ENCODE measurements around the gene SLC6A3. TPM values are rescaled to one million over a fixed set of nuclear protein-coding genes. Genes with fewer than 3 reads are reported as not detected.
A peak's percentile ranks its signal among the peaks of the same experiment; 100 is the strongest.

SLC6A3 gene
- total and polyA plus RNA-seq, 10 donors, result 0.02 to 0.27 (median 0.07) TPM; not detected in 4

DNA sequence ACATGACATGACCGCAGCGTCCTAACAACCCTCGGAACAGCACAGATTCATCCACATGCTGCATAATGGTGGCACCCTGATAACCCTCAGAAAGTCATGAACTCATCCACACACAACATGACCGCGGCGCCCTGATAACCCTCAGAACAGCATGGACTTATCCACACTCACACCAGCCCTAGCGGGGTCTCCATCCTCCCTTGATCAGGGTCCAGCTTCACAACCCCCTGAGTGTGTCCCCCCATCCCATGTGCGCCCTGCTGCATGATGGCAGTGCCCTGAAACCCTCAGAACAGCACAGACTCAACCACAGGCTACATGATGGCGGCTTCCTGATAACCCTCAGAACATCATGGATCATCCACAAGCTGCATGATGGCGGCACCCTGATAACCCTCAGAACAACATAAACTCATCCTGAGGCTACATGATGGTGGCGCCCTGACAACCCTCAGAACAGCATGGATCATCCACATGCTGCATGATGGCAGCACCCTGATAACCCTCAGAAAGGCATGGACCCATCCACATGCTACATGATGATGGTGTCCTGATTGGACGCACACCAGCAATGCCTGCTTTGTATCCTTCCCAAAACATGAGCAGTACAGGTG is 28.3 kb downstream of the SLC6A3 start:
- intact Hi-C loops (cut with DNase I; ENCODE audit: low total_unique reads), result no loop called here
- DNase-seq, result peak; percentile 29
- 85 to 93% (median 89%) methylated on average over 12 of the region's 12 CpGs for WGBS, 5 donors

GRCh38 chr5:1415626-1416360 is 29.4 kb downstream of the SLC6A3 start:
- intact Hi-C loops (cut with DNase I; ENCODE audit: low total_unique reads), result no loop called here
- 71 to 82% (median 80%) methylated on average over 17 to 22 of the region's 22 CpGs for WGBS, 5 donors
- peak; percentile 56 for DNase-seq
- Histone ChIP-seq H3K36me3 (no peaks in the 10 kb centered on the region), H3K4me3 (no peak overlapping the region), H3K4me1 (no peaks in the 10 kb centered on the region), H3K27ac (no peak overlapping the region), H3K27me3 (replicated peaks in 1 of 7) (peaks cover 0 to 38% (median 0%) of the 10 kb centered on the region in 7 donors), H3K9me3 (no peaks in the 10 kb centered on the region)
- TF ChIP-seq POLR2A (IDR thresholded peaks at IDR 0.05) (no peak), POLR2AphosphoS5 (IDR thresholded peaks at IDR 0.05) (no peak), CTCF (IDR thresholded peaks at IDR 0.05 in 8 of 11, conservative IDR thresholded peaks at IDR 0.05 in 3 of 11) (no peak)

More for the DNA sequence above, 28.3 kb downstream of the SLC6A3 start:
- Histone ChIP-seq H3K36me3 (no peaks in the 10 kb centered on the region), H3K4me1 (no peaks in the 10 kb centered on the region), H3K27me3 (replicated peaks in 1 of 7) (peaks cover 0 to 29% (median 0%) of the 10 kb centered on the region in 7 donors), H3K9me3 (no peaks in the 10 kb centered on the region), H3K4me3 (no peak overlapping the region), H3K27ac (no peak overlapping the region)
- TF ChIP-seq CTCF (IDR thresholded peaks at IDR 0.05 in 8 of 11, conservative IDR thresholded peaks at IDR 0.05 in 3 of 11) (no peak), POLR2AphosphoS5 (IDR thresholded peaks at IDR 0.05) (no peak), POLR2A (IDR thresholded peaks at IDR 0.05) (no peak)

DNA sequence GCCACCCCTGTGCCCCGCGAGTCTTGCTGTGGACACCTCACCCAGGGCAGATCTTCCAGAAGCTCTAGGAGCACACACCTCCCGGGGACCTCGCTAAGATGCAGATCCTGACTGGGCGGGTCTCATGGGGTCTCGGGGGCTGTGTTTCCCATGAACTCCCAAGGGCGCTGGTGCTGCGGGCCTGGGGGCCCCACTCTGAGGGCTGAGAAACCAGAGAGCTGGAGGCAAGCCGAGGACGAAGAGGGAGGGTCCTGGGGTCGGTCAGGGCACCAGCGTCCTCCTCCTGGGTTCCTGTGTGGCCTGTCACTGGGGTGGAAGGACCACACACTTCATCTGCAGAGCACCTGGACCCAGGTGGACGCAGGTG is 30.2 kb downstream of the SLC6A3 start:
- H3K36me3 ChIP-seq, result no peaks in the 10 kb centered on the region
- H3K27ac ChIP-seq, result no peak overlapping the region
- peaks cover 0 to 46% (median 3%) of the 10 kb centered on the region in 7 donors for H3K27me3 ChIP-seq (replicated peaks in 1 of 7)
- no peaks in the 10 kb centered on the region for H3K4me1 ChIP-seq
- no peak for DNase-seq
- H3K9me3 ChIP-seq, result no peaks in the 10 kb centered on the region
- TF ChIP-seq POLR2A (IDR thresholded peaks at IDR 0.05) (no peak), POLR2AphosphoS5 (IDR thresholded peaks at IDR 0.05) (no peak), CTCF (IDR thresholded peaks at IDR 0.05 in 8 of 11, conservative IDR thresholded peaks at IDR 0.05 in 3 of 11) (no peak)
- WGBS, 5 donors, result 70 to 87% (median 75%) methylated on average over 11 to 13 of the region's 13 CpGs
- no peak overlapping the region for H3K4me3 ChIP-seq
- intact Hi-C loops (cut with DNase I; ENCODE audit: low total_unique reads), result no loop called here

GRCh38 chr5:1414311-1415058 is 30.8 kb downstream of the SLC6A3 start:
- peak; percentile 60 for DNase-seq
- peaks cover 0 to 51% (median 4%) of the 10 kb centered on the region in 7 donors for H3K27me3 ChIP-seq (replicated peaks in 1 of 7)
- H3K4me3 ChIP-seq, result no peak overlapping the region
- H3K9me3 ChIP-seq, result no peaks in the 10 kb centered on the region
- 42 to 69% (median 59%) methylated on average over 24 to 27 of the region's 27 CpGs for WGBS, 5 donors
- no peaks in the 10 kb centered on the region for H3K4me1 ChIP-seq
- TF ChIP-seq POLR2A (IDR thresholded peaks at IDR 0.05), result no peak
- TF ChIP-seq CTCF (IDR thresholded peaks at IDR 0.05 in 8 of 11, conservative IDR thresholded peaks at IDR 0.05 in 3 of 11), result no peak
- TF ChIP-seq POLR2AphosphoS5 (IDR thresholded peaks at IDR 0.05), result no peak
- intact Hi-C loops (cut with DNase I; ENCODE audit: low total_unique reads), result no loop called here
- no peaks in the 10 kb centered on the region for H3K36me3 ChIP-seq
- no peak overlapping the region for H3K27ac ChIP-seq

All from spleen (tissue), 11 donors.